GOT3 (cell line): ENCODE measurements around the gene SERTAD3.
A peak's percentile ranks its signal among the peaks of the same experiment; 100 is the strongest.
"Not testable (repeated sequence)": the region's sequence is repeated elsewhere in the genome, so short reads cannot be mapped to it uniquely, and the experiment has no call there.

Source experiments
- DNase-seq: peaks from one replicate; lab custom pipeline; 2025; ENCODE audit warnings: mixed read lengths; lab: John Stamatoyannopoulos, UW

Gene SERTAD3

GRCh38 chr19:40457953-40458596 lies 13.9 kb upstream of the SERTAD3 start:
- DNase-seq = no peak

GRCh38 chr19:40457048-40457447 lies 12.9 kb upstream of the SERTAD3 start:
- no peak for DNase-seq

GRCh38 chr19:40453943-40454342 lies 9.8 kb upstream of the SERTAD3 start:
- DNase-seq = not testable (repeated sequence)

- no peak for DNase-seq
Measured at GRCh38 chr19:40453151-40453735, 9.1 kb upstream of the SERTAD3 start.

- DNase-seq = no peak
Measured at GRCh38 chr19:40452016-40452415, 7.9 kb upstream of the SERTAD3 start.

GRCh38 chr19:40450664-40451063 lies 6.5 kb upstream of the SERTAD3 start:
- DNase-seq = no peak

- no peak for DNase-seq
Measured at GRCh38 chr19:40449506-40449905, 5.4 kb upstream of the SERTAD3 start.

- no peak for DNase-seq
Measured at GRCh38 chr19:40446263-40446784, 2.2 kb upstream of the SERTAD3 start.

- DNase-seq = no peak
Measured at GRCh38 chr19:40445780-40446262, 1.7 kb upstream of the SERTAD3 start.

GRCh38 chr19:40444825-40445312 lies 734 bp upstream of the SERTAD3 start:
- DNase-seq = no peak

GRCh38 chr19:40443131-40443999 lies 770 bp downstream of the SERTAD3 start:
- peak; percentile 93 for DNase-seq

- no peak for DNase-seq
Measured at GRCh38 chr19:40442328-40443130, 1.6 kb downstream of the SERTAD3 start.

GRCh38 chr19:40441719-40442253 lies 2.3 kb downstream of the SERTAD3 start:
- no peak for DNase-seq

- no peak for DNase-seq
Measured at GRCh38 chr19:40438284-40438683, 5.9 kb downstream of the SERTAD3 start.

GRCh38 chr19:40433391-40434216 lies 10.5 kb downstream of the SERTAD3 start:
- peak; percentile 62 for DNase-seq

- not testable (repeated sequence) for DNase-seq
Measured at GRCh38 chr19:40432760-40433159, 11.4 kb downstream of the SERTAD3 start.

GRCh38 chr19:40431698-40432097 lies 12.4 kb downstream of the SERTAD3 start:
- no peak for DNase-seq

- DNase-seq = not testable (repeated sequence)
Measured at GRCh38 chr19:40430242-40430641, 13.9 kb downstream of the SERTAD3 start.

- DNase-seq = not testable (repeated sequence)
Measured at GRCh38 chr19:40428197-40428596, 15.9 kb downstream of the SERTAD3 start.
